MG63 (cell line): Measurements from ENCODE around the gene OPTC. TPM values are rescaled to one million over a fixed set of nuclear protein-coding genes. Genes with fewer than 3 reads are reported as not detected.
"Not testable (repeated sequence)": the region's sequence is repeated elsewhere in the genome, so short reads cannot be mapped to it uniquely, and the experiment has no call there.

ENCODE experiments used
- DNase-seq: peaks from one replicate; pipeline ENCODE4 v3.0.0-alpha.2; 2020
- H3K27me3 ChIP-seq: fragments of 250-450 bp; sonication (Bioruptor Pico); 2 replicates; pipeline ENCODE4 v1.5.1; 2020; ENCODE audit warnings: mild to moderate bottlenecking, moderate library complexity
- H3K36me3 ChIP-seq: fragments of 250-450 bp; sonication (Bioruptor Pico); 2 replicates; pipeline ENCODE4 v1.5.1; 2020; ENCODE audit warnings: mild to moderate bottlenecking, moderate library complexity
- H3K4me3 ChIP-seq: fragments of 250-450 bp; sonication (Bioruptor Pico); 2 replicates; pipeline ENCODE4 v1.5.1; 2020; ENCODE audit warnings: mild to moderate bottlenecking, moderate library complexity
- H3K9me3 ChIP-seq: fragments of 250-450 bp; sonication (Bioruptor Pico); 2 replicates; pipeline ENCODE4 v1.5.1; 2020; ENCODE audit warnings: mild to moderate bottlenecking, moderate library complexity
- total RNA-seq: library from RNA; depleted of rRNA; stranded (reverse); fragments of >200 nt; shearing (Covaris generic); gene quantifications from 2 replicates; pipeline ENCODE4 v1.2.3, GENCODE V29; 2014; ENCODE audit warnings: low replicate concordance

OPTC gene
- total RNA-seq, 1 experiment from 2014 or later: not detected

DNA sequence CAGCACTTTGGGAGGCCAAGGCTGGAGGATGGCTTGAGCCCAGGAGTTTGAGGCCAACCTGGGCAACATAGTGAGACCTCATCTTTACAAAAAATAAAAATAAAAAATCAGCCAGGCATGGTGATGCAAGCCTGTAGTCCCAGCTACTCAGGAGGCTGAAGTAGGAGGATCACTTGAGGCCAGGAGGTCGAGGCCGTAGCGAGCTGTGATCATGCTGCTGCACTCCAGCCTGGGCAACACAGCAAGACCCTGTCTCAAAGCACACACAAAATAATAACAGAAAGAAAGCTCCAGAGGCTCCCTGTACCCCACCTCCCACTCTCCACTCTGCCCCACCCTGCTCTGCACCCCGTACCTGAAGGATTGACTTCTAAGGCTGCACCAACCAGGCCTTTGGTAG is 24.2 kb downstream of the OPTC start:
- not testable (repeated sequence) for DNase-seq, H3K9me3 ChIP-seq, H3K27me3 ChIP-seq, H3K4me3 ChIP-seq, H3K36me3 ChIP-seq

DNA sequence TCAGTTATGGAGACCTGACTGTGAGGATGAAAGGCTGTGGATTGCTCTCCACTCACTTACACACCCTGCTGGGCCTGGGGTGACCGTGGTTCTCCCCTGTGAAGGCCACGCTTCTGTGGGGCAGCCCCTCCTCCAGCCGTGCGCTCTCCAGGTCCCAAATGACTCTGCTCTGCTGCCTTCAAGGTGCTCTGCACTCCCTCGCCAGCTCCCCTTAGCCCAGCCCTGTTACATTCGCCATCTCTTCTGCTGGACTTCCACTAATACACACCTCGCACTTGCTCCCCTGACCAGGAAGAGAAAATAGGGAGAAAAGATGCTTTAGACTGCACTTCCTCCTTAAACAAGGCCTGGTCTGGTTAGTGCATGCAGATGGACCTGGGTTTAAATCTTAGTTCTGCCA is 24.6 kb downstream of the OPTC start:
- H3K9me3 ChIP-seq: no peaks in the 10 kb centered on the region
- H3K36me3 ChIP-seq: no peaks in the 10 kb centered on the region; the same call in 1 of the 2 replicates
- no peaks in the 10 kb centered on the region for H3K27me3 ChIP-seq
- no peak overlapping the region for H3K4me3 ChIP-seq
- DNase-seq: no peak

DNA sequence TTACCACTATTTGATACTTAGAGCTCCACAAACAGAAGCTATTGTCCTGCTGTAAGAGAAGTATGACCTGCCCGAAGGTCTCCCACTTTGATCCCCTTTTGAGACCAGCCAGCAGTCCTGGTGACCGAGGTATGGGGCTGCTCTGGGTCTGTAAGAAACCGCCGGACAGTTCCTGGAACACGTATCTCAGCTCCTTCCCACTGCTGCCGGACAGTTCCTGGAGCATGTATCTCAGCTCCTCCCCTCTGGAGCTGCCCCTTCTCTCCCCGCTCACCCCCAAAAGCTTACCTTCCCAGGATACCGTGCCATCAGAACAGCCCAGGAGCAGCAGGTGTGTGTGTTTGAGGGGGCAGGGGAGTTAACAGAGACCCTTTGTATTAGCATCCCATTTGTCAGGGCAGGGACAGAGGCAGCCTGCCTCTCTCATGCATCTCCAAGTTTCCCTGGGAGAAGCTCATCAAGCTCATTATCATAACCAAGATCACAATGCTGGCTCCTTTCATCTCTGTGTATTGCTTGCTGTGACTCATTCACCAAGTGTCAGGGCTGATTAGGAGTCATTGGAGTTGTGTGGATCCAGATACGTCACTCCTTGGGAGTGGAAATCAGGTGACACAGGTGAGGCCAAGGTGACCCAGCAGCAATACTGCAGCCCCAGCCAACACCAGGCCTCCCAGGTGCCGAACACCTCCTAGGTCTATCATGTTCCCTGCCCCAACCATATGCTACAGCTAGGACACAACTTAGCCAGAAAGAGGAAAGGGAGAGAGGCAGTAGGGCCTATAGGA is 25.3 kb downstream of the OPTC start:
- no peaks in the 10 kb centered on the region for H3K9me3 ChIP-seq
- DNase-seq: no peak
- no peaks in the 10 kb centered on the region for H3K27me3 ChIP-seq
- no peak overlapping the region for H3K4me3 ChIP-seq
- no peaks in the 10 kb centered on the region for H3K36me3 ChIP-seq

DNA sequence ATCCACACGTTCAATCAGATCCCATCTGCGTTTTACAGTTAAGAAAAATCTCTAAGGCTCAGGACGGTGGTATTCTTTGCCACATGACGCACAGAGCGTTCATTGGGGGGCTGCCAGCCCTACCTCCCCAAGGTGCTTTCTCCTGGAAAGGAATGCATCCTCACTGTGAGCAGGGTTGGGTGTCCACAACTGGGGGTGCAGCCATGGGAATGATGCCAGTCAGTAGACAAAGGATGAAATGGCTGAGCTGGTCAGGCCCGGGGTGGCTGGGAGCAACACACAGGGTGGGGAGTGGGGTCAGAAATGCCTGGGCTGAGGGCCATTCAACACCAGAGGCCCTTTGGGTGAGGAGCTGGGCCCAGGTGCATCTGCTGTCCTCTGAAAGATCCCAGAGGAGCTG is 25.9 kb downstream of the OPTC start:
- H3K27me3 ChIP-seq: no peaks in the 10 kb centered on the region
- no peaks in the 10 kb centered on the region for H3K36me3 ChIP-seq
- H3K9me3 ChIP-seq: no peaks in the 10 kb centered on the region
- no peak for DNase-seq
- H3K4me3 ChIP-seq: no peak overlapping the region

DNA sequence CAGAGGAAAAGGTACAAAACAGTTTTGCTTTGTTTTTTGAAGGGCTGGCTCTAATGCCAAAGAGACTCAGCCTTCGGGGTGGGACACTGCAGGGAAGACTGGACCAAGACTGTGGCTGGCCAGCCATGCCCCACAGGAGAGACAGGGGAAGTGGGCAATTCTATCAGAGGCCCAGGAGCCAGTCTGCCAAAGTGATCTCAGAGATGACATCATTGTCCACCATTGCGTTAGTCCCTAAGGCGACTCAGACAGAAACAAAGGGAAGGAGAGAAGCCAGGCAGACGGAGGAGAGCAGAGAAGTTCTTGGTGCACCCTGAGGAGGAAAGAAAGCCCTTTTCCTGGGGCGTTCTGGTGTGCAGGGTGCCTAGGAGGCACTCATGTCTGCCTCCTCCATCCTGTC is 26.4 kb downstream of the OPTC start:
- no peaks in the 10 kb centered on the region for H3K36me3 ChIP-seq
- no peak overlapping the region for H3K4me3 ChIP-seq
- DNase-seq: peak; percentile 60
- H3K9me3 ChIP-seq: no peaks in the 10 kb centered on the region
- no peaks in the 10 kb centered on the region for H3K27me3 ChIP-seq

DNA sequence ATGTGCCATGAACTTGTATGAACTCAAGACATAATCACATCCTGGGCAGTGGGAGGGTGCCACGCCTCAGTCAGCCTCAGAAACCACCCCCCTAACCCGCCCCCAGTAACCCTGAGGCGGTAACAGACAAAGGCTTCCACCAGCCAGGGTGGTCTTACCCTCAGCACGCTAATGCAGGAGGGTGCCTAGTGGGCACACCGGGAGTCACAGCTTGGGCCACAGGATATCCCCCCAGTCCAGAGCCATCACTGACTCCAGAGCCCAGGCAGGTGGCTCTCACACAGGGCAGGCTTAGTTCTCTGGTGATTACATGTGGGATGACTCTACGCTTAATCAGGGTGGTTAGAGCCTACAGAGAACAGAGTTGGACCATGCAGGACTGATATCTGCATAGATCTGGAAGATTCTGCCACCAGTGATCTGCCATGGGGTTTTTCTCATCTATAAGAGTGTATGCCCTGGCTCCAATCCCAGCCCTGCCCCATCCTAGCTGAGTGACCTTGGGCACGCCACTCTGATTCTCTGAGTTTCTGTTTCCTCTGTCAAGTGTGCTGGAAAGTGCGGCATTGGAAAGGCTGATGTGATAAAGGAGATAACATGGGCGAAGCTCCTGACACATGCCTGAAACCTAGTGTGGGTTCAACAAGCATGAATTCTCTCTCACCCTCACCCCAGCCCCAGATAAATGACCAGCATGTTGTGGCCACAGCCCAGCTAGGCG is 27.3 kb downstream of the OPTC start:
- Histone ChIP-seq H3K36me3 (no peaks in the 10 kb centered on the region), H3K9me3 (no peaks in the 10 kb centered on the region), H3K4me3 (no peak overlapping the region), H3K27me3 (no peaks in the 10 kb centered on the region)
- peak; percentile 60 for DNase-seq

DNA sequence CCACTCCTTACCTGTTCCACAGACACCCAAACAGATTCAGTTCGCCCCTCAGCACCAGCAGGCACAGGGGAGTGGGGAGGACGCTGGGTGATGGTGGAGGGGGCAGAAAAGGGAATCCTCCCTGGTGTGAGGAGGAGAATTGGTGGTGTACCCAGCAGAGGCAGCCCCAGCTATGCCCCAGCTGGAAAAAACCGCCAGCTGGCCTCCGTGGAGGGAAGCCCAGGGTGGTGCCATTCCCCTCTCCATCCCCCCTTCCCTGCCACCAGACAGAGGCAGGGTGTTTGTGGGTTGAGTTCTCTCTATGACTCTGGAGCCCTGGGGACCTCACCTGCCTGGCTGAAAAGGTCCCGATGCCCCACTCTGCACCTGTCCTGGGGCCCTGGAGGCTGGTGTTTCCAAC is 27.9 kb downstream of the OPTC start:
- Histone ChIP-seq H3K27me3 (no peaks in the 10 kb centered on the region), H3K36me3 (no peaks in the 10 kb centered on the region), H3K9me3 (no peaks in the 10 kb centered on the region), H3K4me3 (no peak overlapping the region)
- DNase-seq: no peak

DNA sequence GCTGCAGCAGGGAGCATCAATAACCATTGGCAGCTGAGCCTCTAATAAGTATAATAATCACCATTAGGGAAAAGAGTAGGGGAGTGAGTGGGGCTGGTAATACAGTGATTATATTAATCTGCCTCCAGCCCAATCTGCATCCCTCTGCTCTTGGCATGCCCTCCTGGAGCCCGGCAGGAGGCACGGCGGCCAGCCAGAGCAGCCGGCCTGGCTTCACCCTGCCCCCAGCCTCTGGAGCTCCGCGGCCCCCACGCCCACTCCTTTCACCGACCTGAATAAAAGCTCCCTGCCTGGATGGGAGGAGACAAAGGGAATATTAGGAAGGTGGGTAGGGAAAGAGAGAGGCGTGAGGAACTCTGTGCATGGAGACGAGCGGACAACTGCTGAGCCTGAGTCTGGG is 28.3 kb downstream of the OPTC start:
- peak; percentile 85 for DNase-seq
- Histone ChIP-seq H3K36me3 (no peaks in the 10 kb centered on the region), H3K4me3 (no peak overlapping the region), H3K9me3 (no peaks in the 10 kb centered on the region), H3K27me3 (no peaks in the 10 kb centered on the region)

DNA sequence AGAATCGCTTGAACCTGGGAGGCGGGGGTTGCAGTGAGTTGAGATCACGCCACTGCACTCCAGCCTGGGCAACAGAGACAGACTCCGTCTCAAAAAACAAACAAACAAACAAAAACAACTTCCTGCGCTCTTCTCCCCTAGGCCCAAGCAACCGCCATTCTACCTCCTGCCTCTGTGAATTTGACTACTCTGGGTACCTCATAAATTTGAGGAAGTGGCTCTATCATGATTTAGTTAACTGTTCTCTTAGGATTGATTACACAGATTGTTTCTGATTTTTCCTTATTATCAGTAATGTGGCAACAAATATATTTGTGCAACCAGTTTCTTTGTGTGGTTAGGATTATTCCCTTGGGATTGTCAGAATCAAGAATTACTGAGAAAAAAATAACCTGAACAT is 29.7 kb downstream of the OPTC start:
- H3K27me3 ChIP-seq: no peaks in the 10 kb centered on the region
- H3K4me3 ChIP-seq: no peak overlapping the region
- H3K9me3 ChIP-seq: no peaks in the 10 kb centered on the region
- no peaks in the 10 kb centered on the region for H3K36me3 ChIP-seq
- no peak for DNase-seq

DNA sequence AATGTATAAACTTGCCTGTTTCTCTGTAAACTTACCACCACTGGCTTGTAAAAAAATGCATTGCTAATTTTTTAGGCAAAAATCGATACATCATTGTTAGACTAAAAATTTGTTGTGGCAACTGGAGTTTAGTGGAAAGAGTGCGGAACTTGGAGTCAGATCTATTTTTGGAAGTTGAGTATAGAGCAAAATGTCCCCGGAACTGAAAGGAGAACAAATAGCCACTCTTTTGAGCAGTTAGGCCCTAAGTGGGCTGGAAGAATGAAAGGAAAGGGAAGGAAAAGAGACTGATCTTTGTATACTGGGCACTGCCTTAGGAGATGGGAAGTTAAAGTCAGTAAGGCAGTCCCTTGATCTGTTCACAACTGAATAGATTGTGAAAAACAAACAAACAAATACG is 30.2 kb downstream of the OPTC start:
- no peaks in the 10 kb centered on the region for H3K36me3 ChIP-seq
- no peak overlapping the region for H3K4me3 ChIP-seq
- no peak for DNase-seq
- no peaks in the 10 kb centered on the region for H3K27me3 ChIP-seq
- no peaks in the 10 kb centered on the region for H3K9me3 ChIP-seq

DNA sequence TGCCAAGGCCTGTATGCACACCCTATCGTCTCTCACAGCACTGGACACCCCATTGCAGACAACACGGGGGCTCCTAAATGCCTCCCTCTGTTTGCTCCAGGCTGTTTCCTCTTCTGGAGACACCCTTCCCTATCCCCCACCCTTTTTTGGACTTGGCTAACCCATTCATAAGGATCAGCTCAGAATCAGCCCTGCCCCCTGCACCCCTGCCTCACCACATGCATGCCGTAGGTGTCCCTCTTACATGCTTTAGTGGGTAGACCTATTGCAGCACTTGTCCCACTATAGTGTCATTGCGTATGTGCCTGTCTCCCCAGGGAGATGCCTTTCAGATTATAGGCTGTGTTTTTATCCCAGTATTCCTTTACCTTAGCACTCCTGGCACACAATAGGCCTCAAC is 30.9 kb downstream of the OPTC start:
- DNase-seq: no peak
- Histone ChIP-seq H3K4me3 (no peak overlapping the region), H3K9me3 (no peaks in the 10 kb centered on the region), H3K27me3 (no peaks in the 10 kb centered on the region), H3K36me3 (no peaks in the 10 kb centered on the region)

DNA sequence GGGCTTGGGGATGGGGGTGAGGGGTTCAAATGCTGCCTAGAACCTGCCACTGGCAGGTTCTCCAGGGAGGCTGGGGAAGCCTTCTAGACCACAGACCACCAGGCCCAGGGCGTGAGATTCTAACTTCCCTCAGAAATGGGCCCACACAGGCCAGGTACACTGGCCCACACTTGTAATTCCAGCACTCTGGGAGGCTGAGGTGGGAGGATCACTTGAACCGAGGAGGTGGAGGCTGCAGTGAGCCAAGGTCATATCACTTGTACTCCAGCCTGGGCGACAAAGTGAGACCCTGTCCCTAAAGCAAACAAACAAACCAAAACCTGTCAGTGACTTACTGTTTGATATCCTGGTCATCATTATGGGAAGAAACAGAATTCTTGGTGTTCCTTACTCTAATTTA is 31.7 kb downstream of the OPTC start:
- Histone ChIP-seq H3K27me3 (no peaks in the 10 kb centered on the region), H3K9me3 (no peaks in the 10 kb centered on the region), H3K4me3 (no peak overlapping the region), H3K36me3 (no peaks in the 10 kb centered on the region)
- no peak for DNase-seq

DNA sequence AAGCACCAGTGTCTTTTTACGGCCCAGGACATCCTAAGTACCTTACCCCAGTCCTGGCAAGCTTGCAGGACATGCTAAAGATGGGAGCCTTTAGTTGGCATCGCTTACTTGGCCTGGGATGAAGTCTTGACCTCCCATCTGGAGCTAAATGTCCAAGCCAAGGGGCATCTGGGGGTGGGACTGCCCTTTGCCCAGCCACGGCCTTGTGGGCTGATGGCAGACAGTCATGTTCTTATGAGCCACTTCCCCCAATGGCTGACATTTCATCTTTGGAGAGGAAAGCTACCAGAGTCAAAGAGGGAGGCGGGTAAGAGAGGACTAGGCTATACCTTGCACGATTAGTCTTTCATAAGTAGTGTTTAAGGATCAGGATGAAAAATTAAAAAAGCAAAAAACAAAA is 32.2 kb downstream of the OPTC start:
- DNase-seq: no peak
- H3K36me3 ChIP-seq: no peaks in the 10 kb centered on the region
- H3K4me3 ChIP-seq: no peak overlapping the region
- H3K9me3 ChIP-seq: no peaks in the 10 kb centered on the region
- no peaks in the 10 kb centered on the region for H3K27me3 ChIP-seq

DNA sequence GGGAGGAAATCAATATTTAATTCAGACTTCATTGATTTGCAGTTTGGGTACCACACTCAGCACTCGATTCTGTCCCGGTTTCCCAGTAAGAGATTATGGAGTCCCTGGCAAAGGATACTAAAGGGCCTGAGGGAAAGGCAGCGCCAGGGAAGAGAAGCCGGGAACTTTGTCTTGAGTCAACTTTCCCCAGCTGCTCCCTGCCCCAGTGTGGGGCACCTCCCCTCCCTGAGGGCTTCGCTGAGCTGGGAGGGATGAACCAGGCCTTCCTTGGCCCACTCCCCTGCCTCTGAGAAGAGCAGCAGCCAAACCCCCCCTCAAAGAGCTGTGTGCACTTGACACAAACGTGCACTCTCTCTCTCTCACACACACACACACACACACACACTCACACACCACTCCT is 32.6 kb downstream of the OPTC start:
- Histone ChIP-seq H3K4me3 (no peak overlapping the region), H3K27me3 (no peaks in the 10 kb centered on the region), H3K9me3 (no peaks in the 10 kb centered on the region), H3K36me3 (no peaks in the 10 kb centered on the region)
- DNase-seq: peak; percentile 43

DNA sequence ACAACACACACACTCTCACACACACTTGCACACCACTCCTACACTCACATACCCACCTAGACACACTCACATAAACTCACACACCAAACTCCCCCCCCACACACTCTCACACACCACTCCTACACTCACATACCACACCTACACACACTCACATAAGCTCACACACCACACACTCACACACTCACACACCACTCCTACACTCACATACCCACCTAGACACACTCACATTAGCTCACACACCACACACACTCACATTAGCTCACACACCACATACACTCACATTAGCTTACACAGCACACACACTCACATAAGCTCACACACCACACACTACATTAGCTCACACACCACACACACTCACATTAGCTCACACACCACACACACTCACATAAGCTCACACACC is 33.1 kb downstream of the OPTC start:
- DNase-seq: no peak
- Histone ChIP-seq H3K36me3 (no peaks in the 10 kb centered on the region), H3K9me3 (no peaks in the 10 kb centered on the region), H3K27me3 (no peaks in the 10 kb centered on the region), H3K4me3 (no peak overlapping the region)

DNA sequence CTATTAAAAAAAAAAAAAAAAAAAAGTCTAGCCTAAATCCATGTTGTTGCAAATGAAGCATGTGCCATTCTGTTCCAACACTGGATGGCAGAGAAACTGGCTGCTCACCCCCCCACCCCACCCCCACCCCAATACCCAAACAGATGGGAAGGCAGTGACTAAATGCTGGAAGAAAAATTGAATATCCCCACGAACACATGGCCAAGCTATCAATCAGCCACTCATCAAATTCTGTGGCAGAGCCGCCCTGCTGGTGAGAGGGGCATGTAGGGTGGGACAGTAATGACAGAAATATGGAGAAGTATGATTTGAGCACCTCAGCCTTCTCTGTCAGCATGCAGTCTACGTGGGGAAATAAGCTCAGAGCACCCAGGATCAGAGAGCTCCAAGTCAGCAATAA is 34.1 kb downstream of the OPTC start:
- no peak for DNase-seq
- Histone ChIP-seq H3K9me3 (no peaks in the 10 kb centered on the region), H3K36me3 (no peaks in the 10 kb centered on the region), H3K4me3 (no peak overlapping the region), H3K27me3 (no peaks in the 10 kb centered on the region)

DNA sequence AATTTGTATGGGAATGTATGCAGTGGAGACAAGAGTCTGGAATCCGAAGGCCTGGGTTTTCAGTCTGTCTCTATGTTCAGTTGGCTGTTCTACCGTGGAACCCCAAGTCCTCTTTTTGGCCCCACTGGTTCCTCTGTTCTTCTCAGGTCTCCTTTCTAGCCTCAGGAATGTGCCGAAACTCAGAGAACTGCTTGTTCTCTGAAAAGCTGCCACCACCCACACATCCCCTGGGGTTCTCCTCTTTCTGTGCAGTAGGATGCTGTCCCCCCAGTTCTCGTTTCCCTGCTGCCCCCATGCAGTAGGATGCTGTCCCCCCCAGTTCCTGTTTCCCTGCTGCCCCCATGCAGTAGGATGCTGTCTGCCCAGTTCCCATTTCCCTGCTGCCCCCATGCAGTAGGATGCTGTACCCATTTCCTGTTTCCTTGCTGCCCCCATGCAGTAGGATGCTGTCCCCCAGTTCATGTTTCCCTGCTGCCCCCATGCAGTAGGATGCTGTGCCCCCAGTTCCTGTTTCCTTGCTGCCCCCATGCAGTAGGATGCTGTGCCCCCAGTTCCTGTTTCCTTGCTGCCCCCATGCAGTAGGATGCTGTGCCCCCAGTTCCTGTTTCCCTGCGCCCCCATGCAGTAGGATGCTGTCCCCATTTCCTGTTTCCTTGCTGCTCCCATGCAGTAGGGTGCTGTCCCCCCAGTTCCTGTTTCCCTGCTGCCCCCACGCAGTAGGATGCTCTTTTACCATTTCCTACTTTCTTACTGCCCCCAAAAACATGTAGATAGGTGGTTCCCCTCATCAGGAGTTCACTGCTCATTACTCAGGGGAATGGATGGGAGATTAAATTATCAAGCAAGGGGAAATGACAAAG is 35.3 kb downstream of the OPTC start:
- Histone ChIP-seq H3K27me3 (no peaks in the 10 kb centered on the region), H3K4me3 (no peak overlapping the region), H3K36me3 (no peaks in the 10 kb centered on the region), H3K9me3 (no peaks in the 10 kb centered on the region)
- DNase-seq: no peak
